H1 (cell line): ENCODE data around the gene UBR3. TPM values are rescaled to one million over a fixed set of nuclear protein-coding genes. Genes with fewer than 3 reads are reported as not detected.

Source experiments
- CTCF ChIA-PET: fragments of 300-600 bp; sonication (Branson Sonifier 250); formaldehyde crosslinking; loops from one replicate; lab custom pipeline; 2021; ENCODE audit not compliant: partially characterized antibody; lab: Charles Lee
- POLR2A ChIA-PET: fragments of 300-600 bp; sonication (Branson Sonifier 250); formaldehyde crosslinking; loops from one replicate; lab custom pipeline; 2021; ENCODE audit warnings: inconsistent platforms; ENCODE audit not compliant: partially characterized antibody; lab: Charles Lee
- DNase-seq, 2 experiments: peaks; one replicate each; pipeline versions ENCODE4 v3.0.0 to v3.0.0-alpha.2; 2010 to 2022; ENCODE audit warnings: low spot score in 2 of 2, low read depth in 1 of 2, mixed read lengths in 1 of 2
- FAIRE-seq: peaks from 2 replicates; lab custom pipeline; 2011; peaks lifted over from hg19 to GRCh38; lab: Jason Lieb, UNC
- H2AFZ ChIP-seq: 2 replicates; pipeline ENCODE4 v1.8.1; 2012; ENCODE audit warnings: low read length, inconsistent platforms
- H2AK5ac ChIP-seq: 2 replicates; pipeline ENCODE4 v1.6.1; 2013; ENCODE audit warnings: low read depth, low read length
- H2BK120ac ChIP-seq: replicated peaks from 2 replicates; pipeline ENCODE3; 2013; ENCODE audit warnings: low read depth, low read length, inconsistent platforms
- H2BK12ac ChIP-seq: 2 replicates; pipeline ENCODE4 v1.6.1; 2013; ENCODE audit warnings: low read depth, low read length
- H2BK15ac ChIP-seq: 2 replicates; pipeline ENCODE4 v1.6.1; 2013; ENCODE audit warnings: low read length
- H2BK20ac ChIP-seq: 2 replicates; pipeline ENCODE4 v1.6.1; 2013; ENCODE audit warnings: low read length
- H2BK5ac ChIP-seq: 2 replicates; pipeline ENCODE4 v1.6.1; 2013; ENCODE audit warnings: low read depth, low read length
- H3K14ac ChIP-seq: 2 replicates; pipeline ENCODE4 v1.6.1; 2013; ENCODE audit warnings: inconsistent platforms; ENCODE audit not compliant: insufficient read length
- H3K18ac ChIP-seq: 2 replicates; pipeline ENCODE4 v1.6.1; 2013; ENCODE audit warnings: low read length; ENCODE audit errors: extremely low read depth
- H3K23ac ChIP-seq: 2 replicates; pipeline ENCODE4 v1.6.1; 2013; ENCODE audit warnings: inconsistent platforms; ENCODE audit not compliant: insufficient read length
- H3K23me2 ChIP-seq: 2 replicates; pipeline ENCODE4 v1.6.1; 2013; ENCODE audit warnings: low read depth, low read length
- H3K27ac ChIP-seq: 2 replicates; pipeline ENCODE4 v1.6.1; 2011; ENCODE audit warnings: low read depth, low read length, inconsistent platforms
- H3K27me3 ChIP-seq, 4 experiments: replicated peaks in 1 of 4; 1 replicate in 1 of 4; 2 replicates in 3 of 4; pipeline versions ENCODE4 v1.6.1 to v1.8.1; 2011 to 2013; ENCODE audit warnings: low read length in 3 of 4, mild to moderate bottlenecking in 3 of 4, inconsistent platforms in 2 of 4, mixed read lengths in 2 of 4, moderate library complexity in 1 of 4; ENCODE audit not compliant: control insufficient read depth in 3 of 4, insufficient read depth in 3 of 4; ENCODE audit errors: extremely low read depth in 1 of 4
- H3K36me3 ChIP-seq, 4 experiments: 2 replicates each; pipeline versions ENCODE4 v1.6.1 to v1.8.1; 2011 to 2013; ENCODE audit warnings: mild to moderate bottlenecking in 4 of 4, low read length in 3 of 4, moderate library complexity in 2 of 4, control low read depth in 1 of 4, inconsistent platforms in 1 of 4; ENCODE audit not compliant: insufficient read depth in 4 of 4, control insufficient read depth in 2 of 4
- H3K4ac ChIP-seq: replicated peaks from 2 replicates; pipeline ENCODE3; 2013; ENCODE audit warnings: low read length, low read depth, mixed read lengths, inconsistent platforms; ENCODE audit not compliant: insufficient read length
- H3K4me1 ChIP-seq, 4 experiments: replicated peaks in 1 of 4; 1 replicate in 1 of 4; 2 replicates in 3 of 4; pipeline versions ENCODE4 v1.6.1 to v1.8.1; 2011 to 2013; ENCODE audit warnings: low read length in 3 of 4, inconsistent platforms in 2 of 4, mixed read lengths in 1 of 4; ENCODE audit not compliant: insufficient read depth in 4 of 4, control insufficient read depth in 3 of 4
- H3K4me2 ChIP-seq, 2 experiments: 2 replicates each; pipeline versions ENCODE4 v1.6.1 to v1.8.1; 2011 to 2013; ENCODE audit warnings: low read depth in 2 of 2, low read length in 2 of 2, control low read depth in 1 of 2, inconsistent platforms in 1 of 2, mild to moderate bottlenecking in 1 of 2; ENCODE audit not compliant: insufficient read depth in 1 of 2
- H3K4me3 ChIP-seq, 4 experiments: fragments of 200-600, 300-600 bp in 1 of 4; sonication (generic), shearing (Covaris generic), sonication (Bioruptor Twin) in 1 of 4; 2 replicates each; pipeline versions ENCODE4 v1.5.1 to v1.8.1; 2011 to 2016; ENCODE audit warnings: low read length in 4 of 4, low read depth in 3 of 4, control low read depth in 2 of 4, inconsistent platforms in 2 of 4, mild to moderate bottlenecking in 2 of 4, mixed read lengths in 1 of 4, moderate library complexity in 1 of 4; ENCODE audit not compliant: insufficient read depth in 2 of 4; ENCODE audit errors: extremely low read depth in 1 of 4
- H3K56ac ChIP-seq: replicated peaks from 2 replicates; pipeline ENCODE3; 2013; ENCODE audit warnings: low read depth, mild to moderate bottlenecking, mixed read lengths, low read length, inconsistent platforms; ENCODE audit not compliant: insufficient read length
- H3K79me1 ChIP-seq: 2 replicates; pipeline ENCODE4 v1.6.1; 2013; ENCODE audit warnings: low read depth, low read length, control low read depth
- H3K79me2 ChIP-seq, 2 experiments: 2 replicates each; pipeline versions ENCODE4 v1.6.1 to v1.8.1; 2012 to 2013; ENCODE audit warnings: low read length in 2 of 2, mild to moderate bottlenecking in 2 of 2, inconsistent platforms in 1 of 2; ENCODE audit not compliant: insufficient read depth in 2 of 2, control insufficient read depth in 1 of 2
- H3K9ac ChIP-seq, 4 experiments: replicated peaks in 1 of 4; 1 replicate in 1 of 4; 2 replicates in 3 of 4; pipeline versions ENCODE4 v1.6.1 to v1.8.1; 2011 to 2013; ENCODE audit warnings: low read depth in 3 of 4, low read length in 3 of 4, control low read depth in 2 of 4, mild to moderate bottlenecking in 2 of 4, moderate library complexity in 2 of 4, inconsistent platforms in 1 of 4; ENCODE audit errors: extremely low read depth in 1 of 4
- H3K9me3 ChIP-seq, 2 experiments: 2 replicates each; pipeline versions ENCODE4 v1.6.1 to v1.8.1; 2012 to 2013; ENCODE audit warnings: mild to moderate bottlenecking in 2 of 2, moderate library complexity in 2 of 2, control low read depth in 1 of 2, inconsistent platforms in 1 of 2, low read depth in 1 of 2, low read length in 1 of 2, mixed read lengths in 1 of 2; ENCODE audit not compliant: insufficient read depth in 2 of 2
- H4K20me1 ChIP-seq, 2 experiments: replicated peaks in 1 of 2; 2 replicates each; pipeline versions ENCODE3 to v1.8.1; 2011 to 2013; ENCODE audit warnings: inconsistent platforms in 2 of 2, low read length in 2 of 2, mild to moderate bottlenecking in 1 of 2; ENCODE audit not compliant: insufficient read depth in 2 of 2, control insufficient read depth in 1 of 2
- H4K5ac ChIP-seq: 2 replicates; pipeline ENCODE4 v1.6.1; 2013; ENCODE audit warnings: low read length, low read depth, mixed read lengths, inconsistent platforms; ENCODE audit not compliant: insufficient read length
- H4K8ac ChIP-seq: 2 replicates; pipeline ENCODE4 v1.8.0; 2013; ENCODE audit warnings: mild to moderate bottlenecking, moderate library complexity, low read length, inconsistent platforms; ENCODE audit not compliant: insufficient read depth; ENCODE audit errors: extremely low read depth
- H4K91ac ChIP-seq: replicated peaks from 2 replicates; pipeline ENCODE3; 2013; ENCODE audit warnings: low read length, mixed read lengths, inconsistent platforms; ENCODE audit not compliant: insufficient read length
- ASH2L ChIP-seq: fragments of 200-600, 300-600 bp; sonication (generic); IDR thresholded peaks from one replicate; pipeline ENCODE4 v1.7.1; 2017; ENCODE audit warnings: low read length
- CREB1 ChIP-seq: IDR thresholded peaks from 2 replicates; pipeline ENCODE4 v1.6.1; 2012; ENCODE audit warnings: inconsistent platforms
- GABPA ChIP-seq: IDR thresholded peaks from 2 replicates; pipeline ENCODE4 v1.6.1; 2011; ENCODE audit warnings: mild to moderate bottlenecking, low read length, moderate library complexity, borderline replicate concordance; ENCODE audit not compliant: insufficient read depth
- MAFK ChIP-seq: IDR thresholded peaks from 2 replicates; pipeline ENCODE4 v1.6.1; 2012; ENCODE audit warnings: low read depth, mild to moderate bottlenecking, improper control_type of control experiment, low read length
- WGBS, 2 experiments: shearing (Covaris generic) in 1 of 2; methylation state at CpG; one replicate each; pipeline versions ENCODE4 v1.1.6 to v1.1.7; 2013 to 2015; ENCODE audit warnings: low lambda C conversion rate in 2 of 2, mixed read lengths in 2 of 2, inconsistent platforms in 1 of 2, low coverage in 1 of 2, missing lambda C conversion rate in 1 of 2; ENCODE audit not compliant: insufficient replicate concordance in 2 of 2, insufficient coverage in 1 of 2, insufficient read length in 1 of 2; ENCODE audit errors: extremely low coverage in 1 of 2, missing lambda C conversion rate in 1 of 2; 5-methylcytosine and 5-hydroxymethylcytosine counted together
- polyA plus RNA-seq, 7 experiments: library from polyadenylated mRNA; depleted of rRNA in 3 of 7; stranded (reverse) in 5 of 7; unstranded in 2 of 7; fragments of >200 nt in 5 of 7; fragments of 200-250 nt in 2 of 7; gene quantifications; 1 replicate in 5 of 7; 2 replicates in 1 of 7; 4 replicates in 1 of 7; pipeline versions ENCODE4 v1.2.1 to v1.2.3, GENCODE V29; 2011 to 2013; ENCODE audit warnings: missing spikeins in 2 of 7, mixed read lengths in 2 of 7
- total RNA-seq: library from RNA; stranded (reverse); fragmentation: NEBNext Ultra II Directional; extraction: Animal tissue kit (Norgen Biotek cat#: 25700); gene quantifications from 2 replicates; pipeline ENCODE4 v1.2.1, GENCODE V29; 2021

The UBR3 gene
- total and polyA plus RNA-seq, 2 of the 8 experiments (the other 6 are each of a cell fraction or from before 2014, with no cell fraction given): 3.7 to 17.7 TPM

DNA sequence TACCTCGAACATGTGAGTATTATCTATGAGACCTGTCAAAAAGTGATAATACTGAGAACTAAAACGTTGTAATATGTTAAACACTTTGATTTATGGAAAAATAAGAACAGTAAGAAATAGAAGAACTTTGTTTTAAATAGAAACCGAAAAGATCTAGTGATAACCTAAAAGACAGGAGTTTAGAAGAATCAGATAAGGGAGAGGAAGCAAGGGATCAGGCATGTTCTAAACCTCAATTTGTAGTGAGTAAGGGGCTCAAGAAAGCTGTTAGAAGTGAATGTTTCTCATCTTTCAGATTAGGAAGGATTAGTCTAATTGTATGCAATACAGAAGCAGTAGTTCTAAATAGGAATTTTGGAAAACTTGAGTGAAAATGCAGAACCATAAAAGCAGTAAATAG lies 182.0 kb downstream of the UBR3 start:
- Histone ChIP-seq H3K56ac (no peak overlapping the region), H4K5ac (no peak overlapping the region), H3K79me2 (no peaks in the 10 kb centered on the region), H3K4me2 (no peak overlapping the region), H3K79me1 (no peaks in the 10 kb centered on the region), H4K20me1 (no peaks in the 10 kb centered on the region), H3K14ac (no peak overlapping the region), H3K36me3 (no peaks in the 10 kb centered on the region), H4K8ac (no peak overlapping the region)
- POLR2A ChIA-PET: interaction anchor here (0.6 kb wide), 1 partner anchor 189 kb away, joined by 3 read pairs; no protein-coding TSS in a partner anchor
- TF ChIP-seq CREB1 (no peak), GABPA (no peak), ASH2L (no peak), MAFK (no peak)
- TF ChIP-seq, all 59 proteins: peak for 0
- DNase-seq (no peak), FAIRE-seq (no peak)
- Histone ChIP-seq H3K18ac (no peak overlapping the region), H2AFZ (no peak overlapping the region), H4K91ac (no peak overlapping the region), H3K27me3 (peaks cover 0 to 1% (median 0%) of the 10 kb centered on the region in 4 experiments; a peak in 1 of 7 replicates), H2BK15ac (no peak overlapping the region), H3K9me3 (no peaks in the 10 kb centered on the region), H2BK12ac (no peak overlapping the region), H2BK120ac (no peak overlapping the region), H3K4me3 (no peak overlapping the region), H3K23ac (no peak overlapping the region), H3K9ac (no peak overlapping the region), H2BK20ac (no peak overlapping the region), H3K23me2 (no peaks in the 10 kb centered on the region), H2AK5ac (no peak overlapping the region), H3K4me1 (peaks cover 0 to 3% (median under 1%) of the 10 kb centered on the region in 4 experiments; a peak in 3 of 7 replicates), H2BK5ac (no peak overlapping the region), H3K27ac (no peak overlapping the region), H3K4ac (no peak overlapping the region)
- 82% methylated on average over 3 of the region's 3 CpGs; no CpG with 5 or more reads in 1 of the 2 experiments for WGBS, 2 experiments
- CTCF ChIA-PET: no interaction called here
